ENCODE data around the gene TRIM29.

The TRIM29 gene

GRCh38 chr11:120122924-120123683 is 14.8 kb downstream of the TRIM29 start:
- no peak for DNase-seq (ENCODE audit: low read depth)

DNA sequence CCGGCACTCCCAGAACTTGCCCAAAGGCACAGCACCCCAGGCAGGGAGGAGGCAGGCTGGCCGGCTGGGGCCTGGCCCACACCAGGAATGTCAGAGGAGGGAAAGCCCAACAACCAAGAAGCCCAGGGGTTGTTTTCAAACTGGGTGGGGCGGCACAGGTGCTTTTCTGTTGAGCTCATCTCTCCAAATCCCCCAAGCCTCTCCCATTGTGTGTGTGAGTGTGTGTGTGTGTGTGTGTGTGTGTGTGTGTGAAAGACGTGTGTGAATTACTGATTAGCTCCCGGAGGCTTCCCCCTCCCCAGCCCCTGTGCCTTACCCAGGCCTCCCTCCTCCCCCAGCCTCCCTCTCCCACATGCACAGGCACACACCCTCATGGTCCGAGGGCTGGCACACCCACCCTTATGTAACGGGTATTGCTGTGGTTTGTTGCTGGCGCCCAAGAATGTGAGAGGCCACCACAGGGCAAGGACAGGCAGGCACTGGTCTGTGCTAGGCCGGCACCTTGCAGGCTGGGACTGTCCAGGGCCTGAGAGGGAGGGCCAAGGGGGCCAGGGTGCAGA is 15.9 kb downstream of the TRIM29 start:
- no peak for DNase-seq (ENCODE audit: low read depth)

- no peak for DNase-seq (ENCODE audit: low read depth)
Observed at GRCh38 chr11:120121336-120121735, 16.6 kb downstream of the TRIM29 start.

GRCh38 chr11:120120805-120121335 is 17.0 kb downstream of the TRIM29 start:
- no peak for DNase-seq (ENCODE audit: low read depth)

DNA sequence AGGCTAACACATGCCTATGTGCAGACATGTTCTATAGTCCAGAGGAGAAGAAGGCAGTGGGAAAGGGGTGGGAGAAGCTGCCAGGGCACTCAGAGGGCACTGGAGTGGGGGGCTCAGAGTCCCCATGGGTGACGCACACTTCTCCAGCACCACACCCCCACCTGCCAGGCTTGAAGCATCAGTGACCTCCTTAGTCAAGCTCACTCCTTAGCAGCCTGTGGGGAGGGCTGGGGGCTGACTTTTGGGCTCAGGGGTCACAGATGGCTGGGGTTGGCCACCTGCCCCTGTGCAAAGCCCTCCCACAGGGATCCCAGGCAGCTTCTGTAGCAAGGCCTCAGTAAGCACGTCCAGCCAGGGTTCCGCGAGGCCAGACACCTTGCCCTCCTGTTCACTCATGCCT is 18.8 kb downstream of the TRIM29 start:
- DNase-seq (ENCODE audit: low read depth), result no peak

DNA sequence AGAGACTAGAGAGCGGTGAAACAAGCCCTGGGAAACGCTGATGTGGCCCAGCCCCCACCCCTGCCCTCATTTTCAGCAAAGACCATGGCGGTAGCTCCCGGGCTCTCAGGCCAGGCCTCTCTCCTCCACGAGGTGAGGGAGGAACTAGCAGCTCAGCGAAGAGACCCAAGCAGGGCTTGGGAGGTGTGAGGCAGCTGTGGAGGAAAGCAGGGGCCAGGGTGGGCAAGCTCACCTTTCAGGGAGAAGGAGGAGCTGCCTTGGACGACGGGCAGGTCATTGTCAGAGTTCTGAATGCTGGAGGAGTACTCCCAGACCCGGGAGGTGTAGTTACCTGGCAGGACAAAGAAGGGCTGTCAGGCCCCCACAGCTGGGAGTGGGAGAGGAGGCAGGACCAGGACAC is 19.9 kb downstream of the TRIM29 start:
- DNase-seq (ENCODE audit: low read depth), result no peak

DNA sequence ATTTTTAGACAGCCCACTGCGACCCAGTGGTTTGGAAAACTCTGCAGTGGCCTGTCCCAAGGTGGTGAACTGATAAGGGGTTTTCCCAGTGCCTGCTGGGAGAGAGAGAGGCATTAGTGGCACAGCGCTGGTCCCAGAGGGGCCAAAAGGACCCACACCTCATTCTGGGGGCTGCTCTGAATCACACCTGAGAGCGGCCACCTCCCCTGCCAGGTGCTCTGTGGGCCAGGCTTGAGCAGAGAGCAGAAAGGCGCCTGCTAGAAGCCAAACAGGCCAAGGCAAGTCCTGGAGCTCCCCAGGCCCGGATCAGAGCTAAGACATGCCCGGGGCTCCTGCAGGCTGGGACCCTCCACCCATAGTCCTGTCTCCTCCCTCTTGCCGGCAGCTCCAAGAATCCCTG is 20.9 kb downstream of the TRIM29 start:
- DNase-seq (ENCODE audit: low read depth), result no peak

GRCh38 chr11:120115272-120116000 is 22.5 kb downstream of the TRIM29 start:
- no peak for DNase-seq (ENCODE audit: low read depth)

GRCh38 chr11:120112174-120112796 is 25.6 kb downstream of the TRIM29 start:
- no peak for DNase-seq (ENCODE audit: low read depth)

DNA sequence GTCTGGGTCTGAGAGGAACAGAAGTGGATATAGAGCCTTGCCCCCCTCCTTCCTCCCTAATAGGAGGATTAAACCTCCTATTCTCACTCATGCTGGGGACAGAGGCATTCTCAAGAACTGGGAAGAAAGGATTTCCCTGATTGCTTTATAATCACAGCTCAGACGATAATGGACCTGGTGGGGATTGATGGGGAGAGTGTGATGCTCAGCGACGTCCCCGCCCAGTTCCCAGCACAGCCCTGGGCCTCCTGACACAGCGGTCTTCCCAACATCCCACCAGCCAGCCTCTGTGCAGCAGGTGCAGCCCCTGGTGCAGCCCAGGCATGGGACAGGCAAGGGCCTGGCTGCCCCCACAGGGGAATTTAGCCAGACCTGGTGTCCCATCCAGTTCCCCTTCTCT is 28.4 kb downstream of the TRIM29 start:
- no peak for DNase-seq (ENCODE audit: low read depth)

DNA sequence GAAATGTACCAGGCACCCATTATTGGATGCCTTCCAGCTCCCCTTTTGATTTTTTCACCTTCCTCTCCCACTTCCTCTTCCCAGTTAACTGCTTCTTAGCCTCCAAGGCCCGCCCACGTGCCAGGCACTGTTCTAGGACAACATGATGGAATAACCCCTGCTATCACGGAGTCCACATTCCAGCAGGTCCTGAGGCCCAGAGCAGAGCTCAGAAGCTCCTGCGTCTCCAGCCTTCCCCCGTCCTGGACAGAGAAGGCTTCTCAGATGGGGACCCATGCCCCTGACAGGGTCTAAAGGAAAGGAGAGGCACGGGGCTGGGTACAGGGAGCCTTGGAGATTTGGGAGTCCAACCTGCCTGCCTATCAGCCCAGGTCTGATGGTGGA is 29.1 kb downstream of the TRIM29 start:
- DNase-seq (ENCODE audit: low read depth), result no peak

DNA sequence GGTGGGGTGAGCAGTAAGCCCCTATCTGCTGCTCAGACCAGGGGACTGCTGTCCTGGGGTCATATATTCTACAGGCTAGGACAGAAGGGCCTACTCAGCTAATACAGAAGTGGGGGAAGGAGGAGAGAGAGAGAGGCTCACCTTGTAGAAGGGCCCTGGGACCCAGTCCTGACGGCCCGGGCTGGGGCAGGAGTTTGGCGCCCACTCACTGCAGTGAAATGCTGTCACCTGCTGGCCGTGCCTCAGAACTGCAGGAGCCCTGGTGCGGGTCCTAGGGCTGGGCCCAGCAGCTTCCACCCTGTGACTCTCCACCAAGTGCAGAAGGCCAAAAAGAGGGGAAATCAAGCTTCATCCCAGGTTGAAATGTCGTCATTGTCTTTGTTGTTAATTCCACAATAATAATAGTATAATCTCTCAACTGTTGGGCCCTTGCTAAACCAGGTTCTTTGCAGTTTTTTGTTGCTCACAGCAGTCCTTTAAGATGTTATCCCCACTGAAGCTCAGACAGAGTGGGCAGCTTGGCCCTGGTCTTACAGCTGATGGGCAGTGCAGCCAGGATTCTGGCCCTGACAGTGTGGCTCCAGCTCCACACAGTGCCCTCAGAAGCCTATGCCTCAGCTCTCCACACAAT is 29.6 kb downstream of the TRIM29 start:
- DNase-seq (ENCODE audit: low read depth), result peak; percentile 17

DNA sequence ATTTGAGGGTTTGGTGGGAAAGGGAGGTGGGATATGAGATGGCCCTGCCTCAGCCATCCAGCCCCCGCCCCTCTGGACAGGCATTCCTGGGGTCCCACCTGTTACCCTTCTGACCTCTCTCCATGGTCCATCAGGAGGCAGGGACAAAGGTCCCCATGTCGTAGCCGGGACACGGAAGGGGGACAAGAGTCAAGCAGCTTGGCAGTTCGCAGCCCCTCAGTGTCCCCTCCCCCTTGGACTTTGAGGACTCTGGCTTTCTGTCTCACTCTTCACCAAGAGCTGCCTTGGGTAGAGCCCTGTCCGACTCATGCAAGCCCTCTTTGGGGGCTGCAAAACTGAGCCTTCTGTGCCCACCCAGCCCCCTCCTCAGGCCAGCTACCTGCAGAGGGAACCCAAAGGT is 30.2 kb downstream of the TRIM29 start:
- DNase-seq (ENCODE audit: low read depth), result no peak

DNA sequence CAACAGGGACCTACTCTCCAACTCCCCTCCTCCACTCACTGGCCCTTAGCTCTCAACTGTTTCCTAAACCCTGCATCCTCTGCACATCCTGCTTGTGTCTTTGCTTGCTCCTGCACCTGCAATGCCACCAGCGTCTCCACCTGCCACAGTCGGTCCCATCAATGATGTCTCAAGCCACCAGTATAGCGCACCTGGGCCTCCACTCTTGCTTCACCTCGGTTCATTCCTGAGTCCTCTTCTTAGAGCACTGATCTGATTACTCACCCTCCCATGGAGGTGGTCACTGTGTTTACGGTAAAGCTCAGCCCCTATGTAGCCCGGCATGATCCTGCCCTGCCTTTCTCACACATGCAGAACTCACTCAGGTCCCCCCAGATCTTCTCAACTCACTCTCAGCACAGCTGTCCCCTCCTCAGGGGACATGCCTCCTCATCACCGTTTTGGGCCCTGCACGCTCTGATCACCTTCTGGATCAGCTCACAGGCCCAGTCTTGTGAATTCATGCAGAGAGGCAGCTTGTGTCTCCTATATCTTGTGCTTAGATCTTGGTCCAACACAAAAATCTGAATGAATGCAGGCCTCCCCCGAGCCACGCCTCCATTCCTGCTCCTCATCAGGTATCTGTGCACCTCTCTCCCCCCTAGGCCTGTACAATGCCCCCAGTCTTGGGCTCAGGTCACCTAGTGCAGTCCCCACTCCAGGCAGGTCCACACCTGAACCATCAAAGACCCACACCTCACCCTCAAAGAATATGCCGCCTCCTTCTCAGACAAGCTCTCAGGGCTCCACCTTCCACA is 31.4 kb downstream of the TRIM29 start:
- no peak for DNase-seq (ENCODE audit: low read depth)

GRCh38 chr11:120105576-120105975 is 32.3 kb downstream of the TRIM29 start:
- no peak for DNase-seq (ENCODE audit: low read depth)

DNA sequence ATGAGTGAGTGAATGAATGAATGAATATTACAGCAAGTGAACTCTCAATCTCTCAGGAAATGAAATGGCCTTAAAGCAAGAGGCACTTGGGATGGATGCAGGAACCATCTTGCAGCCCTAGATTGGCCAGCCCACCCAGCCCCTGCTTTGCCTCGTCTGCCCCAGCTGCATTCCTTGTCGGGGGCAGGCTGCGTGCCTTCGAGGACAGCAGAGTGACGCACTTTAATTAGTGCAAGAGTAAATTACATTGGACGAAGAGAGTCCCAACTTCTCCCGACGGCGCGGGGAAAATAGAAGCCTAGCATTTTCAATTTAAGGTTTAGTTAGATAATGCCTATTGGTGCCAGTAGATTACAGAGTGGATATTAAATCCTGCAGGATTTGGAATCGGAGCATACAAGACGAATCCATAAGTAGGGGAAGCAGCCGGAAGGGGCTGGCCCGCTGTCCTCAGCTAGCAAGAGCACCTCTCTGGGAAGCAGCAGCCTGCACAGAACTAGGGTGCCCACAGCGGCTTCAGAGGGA is 33.8 kb downstream of the TRIM29 start:
- no peak for DNase-seq (ENCODE audit: low read depth)

GRCh38 chr11:120102864-120103122 is 35.1 kb downstream of the TRIM29 start:
- no peak for DNase-seq (ENCODE audit: low read depth)

DNA sequence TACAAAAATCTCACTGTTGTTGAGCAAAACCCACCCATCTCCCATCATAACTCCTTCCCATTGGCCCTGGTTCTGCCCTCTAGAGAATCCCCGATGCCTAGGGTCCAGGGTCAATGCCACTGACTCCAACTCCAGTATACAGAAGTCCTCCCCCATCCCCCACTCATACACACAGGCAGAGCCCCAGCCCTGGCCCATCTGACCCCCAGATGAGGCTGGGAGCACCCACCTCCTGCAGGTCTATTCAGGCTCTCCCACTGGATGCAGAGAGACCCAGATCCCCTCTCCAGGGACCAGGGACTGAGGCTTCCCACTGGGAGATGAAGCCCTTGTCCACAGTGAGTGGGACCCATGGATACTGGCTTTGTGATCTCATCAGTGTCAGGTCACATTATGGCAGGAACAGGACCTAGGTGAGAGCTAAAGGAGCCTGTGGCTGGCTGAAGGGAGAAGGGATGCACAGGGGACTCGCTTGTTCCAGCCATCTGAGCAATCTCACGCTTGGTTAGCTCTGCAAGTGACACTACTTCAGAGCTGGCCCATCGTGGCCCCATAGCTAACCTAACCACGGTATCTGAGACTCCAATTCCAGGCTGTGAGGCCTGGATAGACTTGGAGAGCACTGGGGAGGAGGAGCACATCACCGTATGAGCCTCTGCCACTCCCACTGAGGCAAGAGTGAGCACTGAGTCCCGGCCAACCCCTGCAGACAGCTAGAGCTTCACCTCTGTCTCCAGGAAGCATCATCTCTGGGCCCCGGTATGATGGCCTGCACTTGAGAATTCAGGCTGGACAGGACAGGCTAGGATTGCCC is 35.7 kb downstream of the TRIM29 start:
- DNase-seq (ENCODE audit: low read depth), result no peak

DNA sequence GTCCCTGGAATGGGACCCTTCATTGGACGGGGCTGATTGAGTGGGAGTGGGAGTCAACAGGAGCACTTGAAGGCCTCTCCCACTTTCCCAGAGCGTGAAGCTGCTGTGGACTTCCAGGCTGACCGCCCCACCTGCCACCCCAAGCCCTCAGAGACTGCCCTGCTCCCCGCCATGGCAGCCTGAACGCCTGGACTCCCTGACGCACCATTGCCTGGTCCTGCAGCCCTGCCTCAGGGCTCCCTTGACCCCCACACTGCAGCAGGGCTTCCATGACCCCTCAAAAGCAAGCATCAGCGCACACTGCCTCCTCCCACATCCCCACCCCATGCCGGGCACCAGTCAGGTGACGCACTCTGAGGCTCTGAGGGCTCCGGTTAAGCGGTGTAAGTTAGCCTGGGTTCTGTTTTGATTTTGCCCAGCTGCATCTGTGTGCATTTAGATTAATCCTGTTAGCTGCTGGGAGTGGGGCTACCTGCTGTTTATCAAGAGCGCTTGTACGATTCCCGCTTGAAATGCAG is 39.4 kb downstream of the TRIM29 start:
- DNase-seq (ENCODE audit: low read depth), result no peak

- DNase-seq (ENCODE audit: low read depth), result no peak
Observed at GRCh38 chr11:120097721-120098385, 40.1 kb downstream of the TRIM29 start.
